ENCODE data around the gene ATP8A2. TPM values are rescaled to one million over a fixed set of nuclear protein-coding genes. Genes with fewer than 3 reads are reported as not detected.

ATP8A2 gene
- total and polyA plus RNA-seq, 2 of the 4 experiments (the other 2 are of a cell fraction): 0.02 to 0.18 TPM

- Histone ChIP-seq H3K4ac (ENCODE audit: low read depth, low read length) (no peak overlapping the region), H2BK15ac (ENCODE audit: low read depth, low read length) (no peak overlapping the region), H2BK5ac (ENCODE audit: low read depth, low read length, poor library complexity, severe bottlenecking) (no peak overlapping the region), H3K27me3 (ENCODE audit: control insufficient read depth, insufficient read depth, low read length) (no peaks in the 10 kb centered on the region), H4K91ac (ENCODE audit: insufficient read depth, low read depth, low read length) (no peak overlapping the region), H3K23ac (ENCODE audit: low read depth, low read length) (no peak overlapping the region), H2AK9ac (replicated peaks; ENCODE audit: low read depth, low read length, poor library complexity) (no peak overlapping the region), H4K20me1 (ENCODE audit: insufficient read depth, low read length) (no peaks in the 10 kb centered on the region), H3K36me3 (ENCODE audit: control insufficient read depth, insufficient read depth, low read length) (no peaks in the 10 kb centered on the region), H3K14ac (replicated peaks; ENCODE audit: low read depth, low read length) (no peak overlapping the region), H3K9ac (ENCODE audit: low read depth, low read length) (no peak overlapping the region), H3K56ac (ENCODE audit: extremely low read depth, insufficient read depth, low read length) (no peak overlapping the region), H2BK120ac (ENCODE audit: low read depth, low read length) (no peak overlapping the region), H3K79me1 (ENCODE audit: low read depth in 1 of 2, low read length in 2 of 2) (no peaks in the 10 kb centered on the region), H2AK5ac (ENCODE audit: low read depth, low read length) (no peak overlapping the region), H2AFZ (replicated peaks; ENCODE audit: low read length, poor library complexity) (no peak overlapping the region), H4K8ac (ENCODE audit: low read depth in 2 of 2, low read length in 2 of 2) (no peak overlapping the region), H3K4me1 (ENCODE audit: control insufficient read depth, insufficient read depth, low read length) (no peaks in the 10 kb centered on the region), H2BK20ac (ENCODE audit: low read depth, low read length) (no peak overlapping the region), H3K4me3 (ENCODE audit: insufficient read depth, low read depth, low read length) (no peak overlapping the region), H3K18ac (ENCODE audit: low read depth, low read length) (no peak overlapping the region), H3K9me3 (ENCODE audit: control insufficient read depth, insufficient read depth, low read length) (no peaks in the 10 kb centered on the region), H4K5ac (ENCODE audit: low read depth, low read length) (no peak overlapping the region), H3K4me2 (ENCODE audit: low read depth, low read length) (no peak overlapping the region), H3K27ac (ENCODE audit: insufficient read depth, low read length) (no peak overlapping the region), H3K9me1 (ENCODE audit: insufficient read depth, low read length) (no peaks in the 10 kb centered on the region)
- WGBS, 2 experiments (ENCODE audit: extremely low coverage in 2 of 2, insufficient read length in 1 of 2): no CpG with 5 or more reads among the region's 6 CpGs
- dilution Hi-C loops (cut with HindIII; ENCODE audit: low sequenced_read_pairs, unreplicated experiment) (no loop called here), in situ Hi-C loops (cut with MboI; ENCODE audit: low sequenced_read_pairs) (no loop called here), intact Hi-C loops (cut with micrococcal nuclease) (no loop called here)
- no TSS peak for BruUV-seq (replicated peaks)
- POLR2A ChIA-PET (ENCODE audit: unreplicated experiment): no interaction called here
- TF ChIP-seq POLR2A (IDR thresholded peaks at IDR 0.05; ENCODE audit: low read depth, low read length): no peak
- TF ChIP-seq USF2 (IDR thresholded peaks at IDR 0.05; ENCODE audit: low read depth, low read length): no peak
- TF ChIP-seq, protein P1, sequence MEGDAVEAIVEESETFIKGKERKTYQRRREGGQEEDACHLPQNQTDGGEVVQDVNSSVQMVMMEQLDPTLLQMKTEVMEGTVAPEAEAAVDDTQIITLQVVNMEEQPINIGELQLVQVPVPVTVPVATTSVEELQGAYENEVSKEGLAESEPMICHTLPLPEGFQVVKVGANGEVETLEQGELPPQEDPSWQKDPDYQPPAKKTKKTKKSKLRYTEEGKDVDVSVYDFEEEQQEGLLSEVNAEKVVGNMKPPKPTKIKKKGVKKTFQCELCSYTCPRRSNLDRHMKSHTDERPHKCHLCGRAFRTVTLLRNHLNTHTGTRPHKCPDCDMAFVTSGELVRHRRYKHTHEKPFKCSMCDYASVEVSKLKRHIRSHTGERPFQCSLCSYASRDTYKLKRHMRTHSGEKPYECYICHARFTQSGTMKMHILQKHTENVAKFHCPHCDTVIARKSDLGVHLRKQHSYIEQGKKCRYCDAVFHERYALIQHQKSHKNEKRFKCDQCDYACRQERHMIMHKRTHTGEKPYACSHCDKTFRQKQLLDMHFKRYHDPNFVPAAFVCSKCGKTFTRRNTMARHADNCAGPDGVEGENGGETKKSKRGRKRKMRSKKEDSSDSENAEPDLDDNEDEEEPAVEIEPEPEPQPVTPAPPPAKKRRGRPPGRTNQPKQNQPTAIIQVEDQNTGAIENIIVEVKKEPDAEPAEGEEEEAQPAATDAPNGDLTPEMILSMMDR (conservative IDR thresholded peaks at IDR 0.05; ENCODE audit: low read depth, low read length): no peak
- no peak for TF ChIP-seq BHLHE40 (IDR thresholded peaks at IDR 0.05; ENCODE audit: low read depth, low read length)
- TF ChIP-seq RCOR1 (IDR thresholded peaks at IDR 0.05; ENCODE audit: insufficient replicate concordance, low read length): no peak
- TF ChIP-seq NFE2L2 (IDR thresholded peaks at IDR 0.05; ENCODE audit: low read depth, low read length): no peak
- TF ChIP-seq MAZ (IDR thresholded peaks at IDR 0.05; ENCODE audit: borderline replicate concordance, low read depth, low read length): no peak
- TF ChIP-seq FOS (IDR thresholded peaks at IDR 0.05; ENCODE audit: low read depth, low read length): no peak
- TF ChIP-seq, protein P2, sequence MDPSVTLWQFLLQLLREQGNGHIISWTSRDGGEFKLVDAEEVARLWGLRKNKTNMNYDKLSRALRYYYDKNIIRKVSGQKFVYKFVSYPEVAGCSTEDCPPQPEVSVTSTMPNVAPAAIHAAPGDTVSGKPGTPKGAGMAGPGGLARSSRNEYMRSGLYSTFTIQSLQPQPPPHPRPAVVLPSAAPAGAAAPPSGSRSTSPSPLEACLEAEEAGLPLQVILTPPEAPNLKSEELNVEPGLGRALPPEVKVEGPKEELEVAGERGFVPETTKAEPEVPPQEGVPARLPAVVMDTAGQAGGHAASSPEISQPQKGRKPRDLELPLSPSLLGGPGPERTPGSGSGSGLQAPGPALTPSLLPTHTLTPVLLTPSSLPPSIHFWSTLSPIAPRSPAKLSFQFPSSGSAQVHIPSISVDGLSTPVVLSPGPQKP (IDR thresholded peaks at IDR 0.05; ENCODE audit: borderline replicate concordance, low read depth, low read length): no peak
- no peak for TF ChIP-seq CHD1 (IDR thresholded peaks at IDR 0.05; ENCODE audit: low read depth, low read length)
- no peak for TF ChIP-seq CEBPB (IDR thresholded peaks at IDR 0.05; ENCODE audit: low read depth, low read length)
- TF ChIP-seq SMC3 (IDR thresholded peaks at IDR 0.05; ENCODE audit: low read depth, low read length): no peak
- TF ChIP-seq MXI1 (IDR thresholded peaks at IDR 0.05; ENCODE audit: borderline replicate concordance, low read depth, low read length): no peak
- TF ChIP-seq RFX5 (IDR thresholded peaks at IDR 0.05; ENCODE audit: low read depth, low read length): no peak
- no peak for TF ChIP-seq MAFK (IDR thresholded peaks at IDR 0.05; ENCODE audit: low read depth, low read length)
- CTCF ChIA-PET: no interaction called here
- no peak for DNase-seq
- no peak for ATAC-seq (ENCODE audit: low read depth)
Measured at GRCh38 chr13:25934127-25934526, 562.4 kb downstream of the ATP8A2 start.
